ENCODE measurements around the gene SMURF2.

SMURF2 gene

GRCh38 chr17:64632606-64633005, 29.5 kb downstream of the SMURF2 start:
- in situ Hi-C loops (cut with HindIII; ENCODE audit: low sequenced_read_pairs) = no loop called here
- no peak for DNase-seq (ENCODE audit: low read depth, low spot score)
- H3K4me3 ChIP-seq (ENCODE audit: low read depth, low read length) = no peak overlapping the region
- no peak for TF ChIP-seq CTCF (IDR thresholded peaks at IDR 0.05; ENCODE audit: low read depth, low read length)

GRCh38 chr17:64632194-64632593, 29.9 kb downstream of the SMURF2 start:
- no peak for DNase-seq (ENCODE audit: low read depth, low spot score)
- TF ChIP-seq CTCF (IDR thresholded peaks at IDR 0.05; ENCODE audit: low read depth, low read length) = no peak
- in situ Hi-C loops (cut with HindIII; ENCODE audit: low sequenced_read_pairs) = no loop called here
- no peak overlapping the region for H3K4me3 ChIP-seq (ENCODE audit: low read depth, low read length)

- no peak for TF ChIP-seq CTCF (IDR thresholded peaks at IDR 0.05; ENCODE audit: low read depth, low read length)
- H3K4me3 ChIP-seq (ENCODE audit: low read depth, low read length) = no peak overlapping the region
- in situ Hi-C loops (cut with HindIII; ENCODE audit: low sequenced_read_pairs) = no loop called here
- no peak for DNase-seq (ENCODE audit: low read depth, low spot score)
These were observed 31.5 kb downstream of the SMURF2 start for GRCh38 chr17:64630309-64631223.

- TF ChIP-seq CTCF (IDR thresholded peaks at IDR 0.05; ENCODE audit: low read depth, low read length) = no peak
- no peak for DNase-seq (ENCODE audit: low read depth, low spot score)
- in situ Hi-C loops (cut with HindIII; ENCODE audit: low sequenced_read_pairs) = no loop called here
- no peak overlapping the region for H3K4me3 ChIP-seq (ENCODE audit: low read depth, low read length)
These were observed 33.5 kb downstream of the SMURF2 start for GRCh38 chr17:64628641-64629040.

GRCh38 chr17:64627797-64628196, 34.3 kb downstream of the SMURF2 start:
- in situ Hi-C loops (cut with HindIII; ENCODE audit: low sequenced_read_pairs) = no loop called here
- H3K4me3 ChIP-seq (ENCODE audit: low read depth, low read length) = no peak overlapping the region
- DNase-seq (ENCODE audit: low read depth, low spot score) = no peak
- no peak for TF ChIP-seq CTCF (IDR thresholded peaks at IDR 0.05; ENCODE audit: low read depth, low read length)

- no peak for TF ChIP-seq CTCF (IDR thresholded peaks at IDR 0.05; ENCODE audit: low read depth, low read length)
- DNase-seq (ENCODE audit: low read depth, low spot score) = no peak
- H3K4me3 ChIP-seq (ENCODE audit: low read depth, low read length) = no peak overlapping the region
- in situ Hi-C loops (cut with HindIII; ENCODE audit: low sequenced_read_pairs) = no loop called here
These were observed 35.3 kb downstream of the SMURF2 start for GRCh38 chr17:64626827-64627226.

Measured in astrocyte of the spinal cord (primary cell).